Rectal smooth muscle tissue (tissue), 1 donor: ENCODE data around the gene TNFRSF13B.

Source experiments
- H3K27ac ChIP-seq: one replicate; pipeline ENCODE4 v1.7.0; 2013; ENCODE audit warnings: low read depth, low read length, inconsistent platforms
- H3K27me3 ChIP-seq: one replicate; pipeline ENCODE4 v1.7.0; 2013; ENCODE audit warnings: low read length; ENCODE audit not compliant: control insufficient read depth, insufficient read depth
- H3K36me3 ChIP-seq: one replicate; pipeline ENCODE4 v1.7.0; 2013; ENCODE audit warnings: low read length; ENCODE audit not compliant: control insufficient read depth, insufficient read depth
- H3K4me1 ChIP-seq: one replicate; pipeline ENCODE4 v1.7.0; 2013; ENCODE audit warnings: low read length; ENCODE audit not compliant: control insufficient read depth, insufficient read depth
- H3K4me3 ChIP-seq: one replicate; pipeline ENCODE4 v1.7.0; 2013; ENCODE audit warnings: low read length
- H3K9ac ChIP-seq: one replicate; pipeline ENCODE4 v1.7.0; 2013; ENCODE audit warnings: low read length

TNFRSF13B gene

DNA sequence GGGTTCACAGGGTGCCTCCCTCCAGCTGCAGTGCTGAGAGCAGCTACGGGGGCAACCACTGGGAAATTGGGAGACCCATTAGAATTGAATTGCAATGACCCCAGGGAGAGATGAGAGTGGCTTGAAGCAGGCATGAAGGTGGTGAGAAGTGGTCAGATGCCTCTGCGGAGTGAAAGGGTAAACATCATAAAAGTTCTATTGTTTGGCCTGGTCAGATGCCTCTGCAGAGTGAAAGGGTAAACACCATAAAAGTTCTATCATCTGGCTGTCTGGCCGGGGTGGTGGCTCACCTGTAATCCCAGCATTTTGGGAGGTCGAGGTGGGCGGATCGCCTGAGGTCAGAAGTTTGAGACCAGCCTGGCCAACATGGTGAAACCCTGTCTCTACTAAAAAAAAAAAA lies 53.5 kb downstream of the TNFRSF13B start:
- no peaks in the 10 kb centered on the region for H3K4me1 ChIP-seq

DNA sequence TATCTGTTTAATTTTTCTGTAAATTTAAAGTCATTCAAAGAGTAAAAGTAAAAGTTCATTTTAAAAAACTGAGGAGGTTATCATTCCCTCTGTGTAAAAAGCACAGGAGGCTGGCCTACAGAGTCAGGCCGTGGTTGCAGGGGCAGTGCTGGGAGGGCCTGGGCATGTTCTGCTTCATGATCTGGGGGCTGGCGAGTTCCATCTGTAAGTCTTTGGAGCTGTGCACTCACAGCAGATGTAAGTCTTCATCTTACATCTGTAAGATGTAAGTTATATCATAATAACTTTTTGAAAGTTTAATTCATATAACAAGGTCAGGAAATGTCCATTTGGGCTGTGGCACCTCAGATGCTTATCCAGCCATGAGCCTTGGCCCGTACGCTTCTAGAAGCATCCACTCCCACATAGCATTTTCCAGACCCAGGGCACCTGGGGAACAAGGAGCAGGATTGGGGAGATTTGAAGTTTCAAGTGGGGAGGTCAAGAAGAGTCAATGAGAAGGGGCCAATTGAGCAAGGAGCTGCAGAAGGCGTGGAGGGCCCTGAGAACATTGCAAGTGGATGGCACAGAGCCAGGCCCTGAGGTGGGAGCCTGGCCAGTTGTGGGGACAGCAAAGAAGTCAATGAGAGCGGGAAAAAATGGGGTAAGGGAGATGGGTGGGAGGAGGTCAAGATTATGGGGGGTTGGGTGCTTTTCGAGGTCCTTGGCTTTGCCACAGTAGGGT lies 54.1 kb downstream of the TNFRSF13B start:
- no peaks in the 10 kb centered on the region for H3K27me3 ChIP-seq
- H3K4me1 ChIP-seq = no peaks in the 10 kb centered on the region
- no peaks in the 10 kb centered on the region for H3K36me3 ChIP-seq
- no peak overlapping the region for H3K27ac ChIP-seq
- H3K4me3 ChIP-seq = no peak overlapping the region
- H3K9ac ChIP-seq = no peak overlapping the region

More for the DNA sequence above, 53.5 kb downstream of the TNFRSF13B start:
- Histone ChIP-seq H3K9ac (no peak overlapping the region), H3K4me3 (no peak overlapping the region), H3K27me3 (no peaks in the 10 kb centered on the region), H3K27ac (no peak overlapping the region), H3K36me3 (no peaks in the 10 kb centered on the region)

DNA sequence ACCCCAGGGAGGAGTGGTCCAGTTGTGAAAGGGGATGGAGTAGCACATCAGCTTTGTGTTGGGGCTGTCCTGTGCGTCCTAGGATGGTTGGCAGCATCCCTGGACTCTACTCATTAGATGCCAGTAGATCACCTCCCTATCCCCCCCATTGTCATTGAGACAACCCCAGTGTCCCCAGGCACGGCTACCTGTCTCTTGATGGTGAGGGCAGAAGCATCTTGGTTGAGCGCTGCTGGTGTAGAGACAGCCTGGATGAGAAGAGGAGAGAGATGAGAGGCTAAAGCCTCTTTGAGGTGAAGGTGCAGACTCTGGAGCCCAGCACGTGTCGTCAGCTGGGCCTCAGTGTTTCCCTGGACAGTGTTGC lies 55.4 kb downstream of the TNFRSF13B start:
- Histone ChIP-seq H3K4me1 (no peaks in the 10 kb centered on the region), H3K4me3 (no peak overlapping the region), H3K9ac (no peak overlapping the region), H3K27me3 (no peaks in the 10 kb centered on the region), H3K27ac (no peak overlapping the region), H3K36me3 (no peaks in the 10 kb centered on the region)

- Histone ChIP-seq H3K4me3 (no peak overlapping the region), H3K36me3 (no peaks in the 10 kb centered on the region), H3K9ac (no peak overlapping the region), H3K27me3 (no peaks in the 10 kb centered on the region), H3K4me1 (no peaks in the 10 kb centered on the region), H3K27ac (no peak overlapping the region)
Measured at GRCh38 chr17:16915752-16916556, 56.0 kb downstream of the TNFRSF13B start.

DNA sequence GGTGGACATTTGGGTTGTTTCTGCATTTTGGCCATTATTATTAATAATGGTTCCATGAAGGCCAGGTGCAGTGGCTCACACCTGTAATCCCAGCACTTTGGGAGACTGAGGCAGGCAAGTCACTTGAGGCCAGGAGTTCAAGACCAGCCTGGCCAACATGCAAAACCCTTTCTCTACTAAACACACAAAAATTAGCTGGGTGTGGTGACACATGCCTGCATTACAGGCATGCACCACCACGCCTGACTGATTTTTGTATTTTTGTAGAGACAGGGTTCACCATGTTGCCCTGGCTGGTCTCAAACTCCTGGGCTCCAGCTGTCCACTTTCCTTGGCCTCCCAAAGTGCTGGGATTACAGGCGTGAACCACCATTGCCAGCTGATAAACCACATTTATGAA lies 58.5 kb downstream of the TNFRSF13B start:
- Histone ChIP-seq H3K4me3 (no peak overlapping the region), H3K27me3 (no peaks in the 10 kb centered on the region), H3K9ac (no peak overlapping the region), H3K4me1 (no peaks in the 10 kb centered on the region), H3K36me3 (no peaks in the 10 kb centered on the region), H3K27ac (no peak overlapping the region)

DNA sequence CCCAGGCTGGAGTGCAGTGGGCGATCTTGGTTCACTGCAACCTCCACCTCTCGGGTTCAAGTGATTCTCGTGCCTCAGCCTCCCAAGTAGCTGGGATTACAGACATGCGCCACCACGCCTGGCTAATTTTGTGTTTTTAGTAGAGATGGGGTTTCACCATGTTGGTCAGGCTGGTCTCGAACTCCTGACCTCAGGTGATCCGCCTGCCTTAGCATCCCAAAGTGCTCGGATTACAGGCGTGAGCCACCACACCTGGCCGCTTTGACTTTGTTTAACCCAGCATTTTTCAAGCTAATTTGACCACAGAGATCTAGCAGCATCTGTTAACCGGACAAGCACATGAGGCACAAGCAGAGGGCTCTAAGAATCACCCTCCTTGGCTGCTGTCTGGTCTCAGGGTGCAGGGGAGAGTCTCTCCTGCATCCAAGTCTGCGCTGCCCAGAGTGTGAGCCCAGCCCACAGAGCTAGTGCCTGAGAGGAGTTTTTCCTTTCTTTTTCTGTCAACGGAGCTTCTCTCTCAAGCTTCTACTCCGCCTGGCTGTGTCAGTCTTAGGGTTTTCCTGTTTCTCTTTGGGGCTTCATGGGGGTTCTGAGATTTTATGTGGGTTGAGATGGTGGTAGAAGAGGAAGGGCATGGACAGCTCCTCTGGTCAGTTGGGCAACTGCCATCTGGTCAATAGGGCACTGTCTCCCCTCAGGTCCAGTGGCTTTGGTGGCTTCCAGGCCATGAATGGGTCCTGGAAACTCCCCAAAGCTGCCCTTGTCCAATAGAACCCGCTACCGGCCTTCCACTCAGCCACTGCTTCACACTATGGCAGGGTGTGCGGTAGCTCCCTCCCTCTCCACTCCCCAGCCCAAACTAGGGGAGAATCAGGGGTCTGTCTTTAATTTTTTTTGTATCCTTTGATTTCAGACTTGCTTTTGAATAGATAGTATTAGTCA lies 59.6 kb downstream of the TNFRSF13B start:
- no peaks in the 10 kb centered on the region for H3K4me1 ChIP-seq
- no peaks in the 10 kb centered on the region for H3K36me3 ChIP-seq
- H3K27me3 ChIP-seq = no peaks in the 10 kb centered on the region
- H3K27ac ChIP-seq = no peak overlapping the region
- H3K4me3 ChIP-seq = no peak overlapping the region
- no peak overlapping the region for H3K9ac ChIP-seq

- H3K4me1 ChIP-seq = no peaks in the 10 kb centered on the region
- no peaks in the 10 kb centered on the region for H3K27me3 ChIP-seq
- no peaks in the 10 kb centered on the region for H3K36me3 ChIP-seq
- H3K4me3 ChIP-seq = no peak overlapping the region
- no peak overlapping the region for H3K27ac ChIP-seq
- H3K9ac ChIP-seq = no peak overlapping the region
Measured at GRCh38 chr17:16911141-16911937, 60.6 kb downstream of the TNFRSF13B start.

DNA sequence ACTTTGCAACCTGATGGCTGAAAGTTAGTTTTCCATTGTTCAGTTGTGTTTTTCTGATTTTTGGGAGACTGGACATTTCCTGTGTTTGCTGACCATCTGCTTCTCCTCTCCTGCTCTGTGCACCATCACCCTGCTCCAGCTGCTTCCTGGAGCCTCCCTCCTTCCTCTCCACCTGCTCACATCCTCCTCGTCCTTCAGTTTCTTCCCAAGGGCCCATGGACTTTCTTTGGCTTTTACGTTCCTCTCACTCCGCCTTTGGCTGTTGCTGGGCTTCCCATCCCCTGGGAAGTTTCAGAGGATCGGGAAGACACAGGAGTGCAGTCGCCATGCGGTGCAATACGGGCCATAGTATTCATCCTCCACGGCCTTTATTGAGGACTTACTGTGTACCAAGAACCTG lies 61.6 kb downstream of the TNFRSF13B start:
- Histone ChIP-seq H3K4me3 (no peak overlapping the region), H3K27ac (no peak overlapping the region)

GRCh38 chr17:16909472-16910246 lies 62.3 kb downstream of the TNFRSF13B start:
- Histone ChIP-seq H3K27ac (no peak overlapping the region), H3K36me3 (no peaks in the 10 kb centered on the region), H3K9ac (no peak overlapping the region), H3K27me3 (no peaks in the 10 kb centered on the region), H3K4me3 (no peak overlapping the region), H3K4me1 (no peaks in the 10 kb centered on the region)

More for the DNA sequence above, 61.6 kb downstream of the TNFRSF13B start:
- Histone ChIP-seq H3K4me1 (no peaks in the 10 kb centered on the region), H3K27me3 (no peaks in the 10 kb centered on the region), H3K9ac (no peak overlapping the region), H3K36me3 (no peaks in the 10 kb centered on the region)

- no peaks in the 10 kb centered on the region for H3K36me3 ChIP-seq
- no peak overlapping the region for H3K27ac ChIP-seq
- no peak overlapping the region for H3K4me3 ChIP-seq
- no peak overlapping the region for H3K9ac ChIP-seq
- no peaks in the 10 kb centered on the region for H3K27me3 ChIP-seq
- no peaks in the 10 kb centered on the region for H3K4me1 ChIP-seq
Measured at GRCh38 chr17:16908273-16908672, 63.6 kb downstream of the TNFRSF13B start.

DNA sequence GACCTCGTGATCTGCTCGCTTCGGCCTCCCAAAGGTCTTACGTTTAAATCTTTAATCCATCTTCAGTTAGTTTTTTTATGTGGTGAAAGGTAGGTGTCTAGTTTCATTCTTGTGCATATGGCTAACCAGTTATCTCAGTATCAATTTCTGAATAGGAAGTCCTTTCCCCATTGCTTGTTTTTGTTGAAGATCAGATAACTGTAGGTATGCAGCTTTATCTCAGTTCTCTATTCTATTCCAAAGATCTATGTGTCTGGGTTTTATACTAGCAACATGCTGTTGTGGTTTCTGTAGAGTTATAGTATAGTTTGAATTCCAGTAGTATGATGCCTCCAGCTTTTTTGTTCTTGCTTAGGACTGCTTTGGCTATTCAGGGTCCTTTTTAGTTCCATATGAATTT lies 65.2 kb downstream of the TNFRSF13B start:
- Histone ChIP-seq H3K4me1 (no peaks in the 10 kb centered on the region), H3K27me3 (no peaks in the 10 kb centered on the region), H3K9ac (no peak overlapping the region), H3K4me3 (no peak overlapping the region), H3K27ac (no peak overlapping the region), H3K36me3 (no peaks in the 10 kb centered on the region)
